SK-N-SH treated with all-trans-retinoic acid at 6 μM for 48 hours (cell line): ENCODE data around the gene CCDC102A.

Source experiments
- ATAC-seq: fragments of 200-7000 bp; cut with Tn5 transposase; 3 replicates; pipeline ENCODE4 v1.9.1; 2020; ENCODE audit warnings: mild to moderate bottlenecking, moderate library complexity
- ARNTL ChIP-seq: fragments of 450-650 bp; formaldehyde crosslinking; IDR thresholded peaks from 2 replicates; pipeline ENCODE4 v1.5.0; 2020; ENCODE audit warnings: low read depth, mild to moderate bottlenecking, moderate library complexity, borderline replicate concordance
- BACH2 ChIP-seq: fragments of 250-450 bp; sonication (Bioruptor Pico); IDR thresholded peaks from 2 replicates; pipeline ENCODE4 v1.9.0; 2021; ENCODE audit warnings: mild to moderate bottlenecking, borderline replicate concordance
- CREB5 ChIP-seq: fragments of 250-450 bp; sonication (Bioruptor Pico); IDR thresholded peaks from 2 replicates; pipeline ENCODE4 v1.5.1; 2020; ENCODE audit warnings: low read depth, mild to moderate bottlenecking, moderate library complexity
- CSDC2 ChIP-seq: fragments of 250-450 bp; sonication (Bioruptor Pico); IDR thresholded peaks from 2 replicates; pipeline ENCODE4 v1.5.0; 2020; ENCODE audit warnings: mild to moderate bottlenecking, moderate library complexity
- CSRNP3 ChIP-seq: fragments of 250-450 bp; sonication (Bioruptor Pico); IDR thresholded peaks from 2 replicates; pipeline ENCODE4 v1.5.1; 2021; ENCODE audit warnings: mild to moderate bottlenecking, moderate library complexity
- ESRRG ChIP-seq: fragments of 250-450 bp; sonication (Bioruptor Pico); IDR thresholded peaks from 2 replicates; pipeline ENCODE4 v1.6.1; 2021; ENCODE audit warnings: mild to moderate bottlenecking
- OSR1 ChIP-seq: fragments of 250-450 bp; sonication (Bioruptor Pico); IDR thresholded peaks from 2 replicates; pipeline ENCODE4 v1.8.0; 2022; ENCODE audit warnings: moderate library complexity, mild to moderate bottlenecking, inconsistent platforms
- PATZ1 ChIP-seq: fragments of 250-450 bp; sonication (Bioruptor Pico); IDR thresholded peaks from 2 replicates; pipeline ENCODE4 v1.8.0; 2020; ENCODE audit warnings: mild to moderate bottlenecking, moderate library complexity, borderline replicate concordance
- POU6F1 ChIP-seq: fragments of 250-450 bp; sonication (Bioruptor Pico); IDR thresholded peaks from 2 replicates; pipeline ENCODE4 v1.8.0; 2021; ENCODE audit warnings: low read depth, mild to moderate bottlenecking, moderate library complexity, borderline replicate concordance
- PPARA ChIP-seq: fragments of 250-450 bp; sonication (Bioruptor Pico); IDR thresholded peaks from 2 replicates; pipeline ENCODE4 v1.5.0; 2020; ENCODE audit warnings: mild to moderate bottlenecking, borderline replicate concordance
- RARB ChIP-seq: fragments of 250-450 bp; sonication (Bioruptor Pico); IDR thresholded peaks from 2 replicates; pipeline ENCODE4 v1.8.0; 2021; ENCODE audit warnings: mild to moderate bottlenecking, moderate library complexity
- TCF4 ChIP-seq: fragments of 250-450 bp; sonication (Bioruptor Pico); IDR thresholded peaks from 2 replicates; pipeline ENCODE4 v1.8.0; 2021; ENCODE audit warnings: mild to moderate bottlenecking, moderate library complexity, borderline replicate concordance
- TOX ChIP-seq: fragments of 250-450 bp; sonication (Bioruptor Pico); IDR thresholded peaks from 2 replicates; pipeline ENCODE4 v1.8.0; 2021; ENCODE audit warnings: mild to moderate bottlenecking, moderate library complexity, borderline replicate concordance
- ZNF565 ChIP-seq: fragments of 450-650 bp; formaldehyde crosslinking; conservative IDR thresholded peaks from 2 replicates; pipeline ENCODE4 v1.5.0; 2020; ENCODE audit warnings: low read depth, mild to moderate bottlenecking, moderate library complexity
- ZNF70 ChIP-seq: fragments of 450-650 bp; formaldehyde crosslinking; IDR thresholded peaks from 2 replicates; pipeline ENCODE4 v1.5.0; 2020; ENCODE audit warnings: mild to moderate bottlenecking, moderate library complexity
- ZNF8 ChIP-seq: fragments of 450-650 bp; formaldehyde crosslinking; IDR thresholded peaks from 2 replicates; pipeline ENCODE4 v1.5.0; 2020; ENCODE audit warnings: mild to moderate bottlenecking, moderate library complexity

The CCDC102A gene

GRCh38 chr16:57504491-57504890 lies 31.9 kb downstream of the CCDC102A start:
- no peak for ATAC-seq
- no peak for TF ChIP-seq TOX (CRISPR knock-in tag)
- peak; percentile 59 for TF ChIP-seq ZNF70 (CRISPR knock-in tag)
- no peak for TF ChIP-seq PPARA (CRISPR knock-in tag)
- TF ChIP-seq, all 23 proteins: peak for 1

GRCh38 chr16:57504001-57504400 lies 32.4 kb downstream of the CCDC102A start:
- TF ChIP-seq POU6F1 (no peak), PPARA (CRISPR knock-in tag) (no peak), CSDC2 (no peak), RARB (CRISPR knock-in tag) (no peak), CREB5 (no peak), BACH2 (CRISPR knock-in tag) (no peak), CSRNP3 (no peak), ZNF565 (CRISPR knock-in tag) (no peak), ESRRG (CRISPR knock-in tag) (no peak)
- no peak for ATAC-seq

- TF ChIP-seq ZNF70 (CRISPR knock-in tag) (no peak), TCF4 (no peak), ZNF8 (CRISPR knock-in tag) (no peak), CREB5 (no peak), CSDC2 (no peak), TOX (CRISPR knock-in tag) (no peak), ESRRG (CRISPR knock-in tag) (no peak), POU6F1 (no peak), OSR1 (no peak), PATZ1 (CRISPR knock-in tag) (no peak), ZNF565 (CRISPR knock-in tag) (no peak), ARNTL (CRISPR knock-in tag) (no peak)
- ATAC-seq, result no peak
These were observed 33.0 kb downstream of the CCDC102A start for GRCh38 chr16:57503366-57503765.

GRCh38 chr16:57502048-57502775 lies 34.2 kb downstream of the CCDC102A start:
- no peak for TF ChIP-seq ZNF70 (CRISPR knock-in tag)
- no peak for TF ChIP-seq ARNTL (CRISPR knock-in tag)
- no peak for TF ChIP-seq TOX (CRISPR knock-in tag)
- TF ChIP-seq, all 23 proteins: peak for 0

More at GRCh38 chr16:57502048-57502775, 34.2 kb downstream of the CCDC102A start:
- no peak for ATAC-seq
